ENCODE data around the gene LAMA5.

DNA sequence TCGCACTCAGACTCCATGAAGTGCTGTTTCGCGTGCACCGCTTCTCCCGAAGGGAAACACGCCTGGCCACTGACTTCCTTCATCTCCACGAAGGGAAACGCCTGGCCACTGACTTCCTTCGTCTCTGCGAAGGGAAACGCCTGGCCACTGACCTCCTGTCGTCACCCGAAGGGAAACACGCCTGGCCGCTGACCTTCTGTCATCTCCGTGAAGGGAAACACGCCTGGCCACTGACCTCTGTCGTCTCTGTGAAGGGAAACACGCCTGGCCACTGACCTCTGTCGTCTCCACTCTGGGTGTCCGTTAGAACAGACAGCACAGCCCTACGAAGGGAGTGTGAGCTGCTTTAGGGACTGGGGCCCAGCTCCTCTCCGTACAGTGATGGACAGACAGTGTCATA lies 81.4 kb downstream of the LAMA5 start:
- TF ChIP-seq, protein P1, sequence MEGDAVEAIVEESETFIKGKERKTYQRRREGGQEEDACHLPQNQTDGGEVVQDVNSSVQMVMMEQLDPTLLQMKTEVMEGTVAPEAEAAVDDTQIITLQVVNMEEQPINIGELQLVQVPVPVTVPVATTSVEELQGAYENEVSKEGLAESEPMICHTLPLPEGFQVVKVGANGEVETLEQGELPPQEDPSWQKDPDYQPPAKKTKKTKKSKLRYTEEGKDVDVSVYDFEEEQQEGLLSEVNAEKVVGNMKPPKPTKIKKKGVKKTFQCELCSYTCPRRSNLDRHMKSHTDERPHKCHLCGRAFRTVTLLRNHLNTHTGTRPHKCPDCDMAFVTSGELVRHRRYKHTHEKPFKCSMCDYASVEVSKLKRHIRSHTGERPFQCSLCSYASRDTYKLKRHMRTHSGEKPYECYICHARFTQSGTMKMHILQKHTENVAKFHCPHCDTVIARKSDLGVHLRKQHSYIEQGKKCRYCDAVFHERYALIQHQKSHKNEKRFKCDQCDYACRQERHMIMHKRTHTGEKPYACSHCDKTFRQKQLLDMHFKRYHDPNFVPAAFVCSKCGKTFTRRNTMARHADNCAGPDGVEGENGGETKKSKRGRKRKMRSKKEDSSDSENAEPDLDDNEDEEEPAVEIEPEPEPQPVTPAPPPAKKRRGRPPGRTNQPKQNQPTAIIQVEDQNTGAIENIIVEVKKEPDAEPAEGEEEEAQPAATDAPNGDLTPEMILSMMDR (IDR thresholded peaks at IDR 0.05) = no peak
- TF ChIP-seq POLR2AphosphoS5 (IDR thresholded peaks at IDR 0.05) (peak in 3 of 4 donors; percentile 29 to 69 (median 44)), POLR2A (IDR thresholded peaks at IDR 0.05) (no peak)

All from sigmoid colon (tissue), 4 donors.